Mesendoderm (in vitro differentiated cells): ENCODE results near the gene PCDH19.

Source experiments
- DNase-seq: peaks from one replicate; pipeline ENCODE4 v3.0.0; 2013
- H2AK5ac ChIP-seq: 2 replicates; pipeline ENCODE4 v1.6.1; 2013; ENCODE audit warnings: low read length, inconsistent platforms
- H2BK120ac ChIP-seq: 2 replicates; pipeline ENCODE4 v1.6.1; 2013; ENCODE audit warnings: low read depth, mild to moderate bottlenecking, low read length, moderate library complexity, mixed read lengths
- H2BK15ac ChIP-seq: replicated peaks from 2 replicates; pipeline ENCODE4 v1.6.1; 2013; ENCODE audit warnings: low read depth, mild to moderate bottlenecking, moderate library complexity
- H2BK5ac ChIP-seq: 2 replicates; pipeline ENCODE4 v1.6.1; 2013; ENCODE audit warnings: low read length, inconsistent platforms
- H3K18ac ChIP-seq: 2 replicates; pipeline ENCODE4 v1.6.1; 2013; ENCODE audit warnings: mild to moderate bottlenecking, low read length, mixed read lengths
- H3K23ac ChIP-seq: one replicate; pipeline ENCODE4 v1.6.1; 2013; ENCODE audit warnings: low read length
- H3K27ac ChIP-seq: 2 replicates; pipeline ENCODE4 v1.5.1; 2013; ENCODE audit warnings: low read depth, mild to moderate bottlenecking, inconsistent platforms, low read length, moderate library complexity
- H3K27me3 ChIP-seq: 2 replicates; pipeline ENCODE4 v1.6.1; 2013; ENCODE audit warnings: low read length, control low read depth, mild to moderate bottlenecking, inconsistent platforms; ENCODE audit not compliant: insufficient read depth, poor library complexity
- H3K36me3 ChIP-seq: 2 replicates; pipeline ENCODE4 v1.6.1; 2013; ENCODE audit warnings: low read length, inconsistent platforms; ENCODE audit not compliant: control insufficient read depth, insufficient read depth
- H3K4ac ChIP-seq: one replicate; pipeline ENCODE4 v1.6.1; 2013; ENCODE audit warnings: low read depth, mild to moderate bottlenecking, low read length, moderate library complexity
- H3K4me1 ChIP-seq: 2 replicates; pipeline ENCODE4 v1.6.1; 2013; ENCODE audit warnings: low read depth, low read length, inconsistent platforms; ENCODE audit not compliant: control insufficient read depth
- H3K4me2 ChIP-seq: 2 replicates; pipeline ENCODE4 v1.6.1; 2013; ENCODE audit warnings: low read length
- H3K4me3 ChIP-seq: 2 replicates; pipeline ENCODE4 v1.5.1; 2013; ENCODE audit warnings: mild to moderate bottlenecking, low read length
- H3K56ac ChIP-seq: one replicate; pipeline ENCODE4 v1.6.1; 2013; ENCODE audit warnings: low read length
- H3K79me1 ChIP-seq: 2 replicates; pipeline ENCODE4 v1.6.1; 2013; ENCODE audit warnings: low read length, inconsistent platforms
- H3K79me2 ChIP-seq: 2 replicates; pipeline ENCODE4 v1.6.1; 2013; ENCODE audit warnings: mild to moderate bottlenecking, low read length; ENCODE audit not compliant: control insufficient read depth, insufficient read depth
- H3K9ac ChIP-seq: 2 replicates; pipeline ENCODE4 v1.6.1; 2013; ENCODE audit warnings: low read length, inconsistent platforms
- H4K5ac ChIP-seq: one replicate; pipeline ENCODE4 v1.6.1; 2013; ENCODE audit warnings: low read length
- H4K8ac ChIP-seq: one replicate; pipeline ENCODE4 v1.6.1; 2013; ENCODE audit warnings: low read depth, mild to moderate bottlenecking, control low read depth, low read length, moderate library complexity
- WGBS: extraction: QIAGEN DNeasy Blood & Tissue Kit; methylation state at CpG from one replicate; pipeline ENCODE4 v1.1.7; 2013; ENCODE audit warnings: low lambda C conversion rate, missing lambda C conversion rate; ENCODE audit not compliant: insufficient coverage; ENCODE audit errors: extremely low coverage; 5-methylcytosine and 5-hydroxymethylcytosine counted together

The PCDH19 gene

GRCh38 chrX:100289066-100289558 lies 121.0 kb downstream of the PCDH19 start:
- no peaks in the 10 kb centered on the region for H3K79me2 ChIP-seq
- H2BK15ac ChIP-seq = no peak overlapping the region
- H3K27me3 ChIP-seq = no peaks in the 10 kb centered on the region
- H3K4me2 ChIP-seq = no peak overlapping the region
- H3K23ac ChIP-seq = no peak overlapping the region
- no peaks in the 10 kb centered on the region for H3K79me1 ChIP-seq
- H2BK5ac ChIP-seq = no peak overlapping the region
- no peak overlapping the region for H4K5ac ChIP-seq
- H3K36me3 ChIP-seq = no peaks in the 10 kb centered on the region
- H3K4ac ChIP-seq = no peak overlapping the region
- H3K18ac ChIP-seq = no peak overlapping the region
- no peak overlapping the region for H2AK5ac ChIP-seq
- H2BK120ac ChIP-seq = no peak overlapping the region
- no peak overlapping the region for H3K9ac ChIP-seq
- H3K56ac ChIP-seq = no peak overlapping the region
- no peaks in the 10 kb centered on the region for H3K4me1 ChIP-seq
- no peak overlapping the region for H3K27ac ChIP-seq
- no peak overlapping the region for H4K8ac ChIP-seq
- no peak for DNase-seq
- H3K4me3 ChIP-seq = no peak overlapping the region

GRCh38 chrX:100277231-100277630 lies 132.8 kb downstream of the PCDH19 start:
- no peak overlapping the region for H2AK5ac ChIP-seq
- no peak overlapping the region for H2BK15ac ChIP-seq
- H3K9ac ChIP-seq = no peak overlapping the region
- H3K36me3 ChIP-seq = no peaks in the 10 kb centered on the region
- H3K4me3 ChIP-seq = no peak overlapping the region
- no peak overlapping the region for H3K27ac ChIP-seq
- no peak for DNase-seq
- no peak overlapping the region for H3K23ac ChIP-seq
- no peak overlapping the region for H3K4me2 ChIP-seq
- no peak overlapping the region for H3K4ac ChIP-seq
- no peak overlapping the region for H3K18ac ChIP-seq
- H4K5ac ChIP-seq = no peak overlapping the region
- H2BK5ac ChIP-seq = no peak overlapping the region
- H3K79me1 ChIP-seq = no peaks in the 10 kb centered on the region
- WGBS = no CpG with 5 or more reads among the region's 1 CpG
- H3K79me2 ChIP-seq = no peaks in the 10 kb centered on the region
- no peaks in the 10 kb centered on the region for H3K4me1 ChIP-seq
- no peaks in the 10 kb centered on the region for H3K27me3 ChIP-seq
- H2BK120ac ChIP-seq = no peak overlapping the region
- no peak overlapping the region for H4K8ac ChIP-seq
- no peak overlapping the region for H3K56ac ChIP-seq

GRCh38 chrX:100274916-100275315 lies 135.2 kb downstream of the PCDH19 start:
- Histone ChIP-seq H2AK5ac (no peak overlapping the region), H3K4me1 (no peaks in the 10 kb centered on the region), H3K79me2 (no peaks in the 10 kb centered on the region), H3K79me1 (no peaks in the 10 kb centered on the region), H3K4ac (no peak overlapping the region), H3K56ac (no peak overlapping the region), H3K23ac (no peak overlapping the region), H2BK15ac (no peak overlapping the region), H4K5ac (no peak overlapping the region), H2BK120ac (no peak overlapping the region), H3K9ac (no peak overlapping the region), H3K4me3 (no peak overlapping the region), H3K36me3 (no peaks in the 10 kb centered on the region), H3K27me3 (no peaks in the 10 kb centered on the region), H2BK5ac (no peak overlapping the region), H3K18ac (no peak overlapping the region), H4K8ac (no peak overlapping the region), H3K4me2 (no peak overlapping the region), H3K27ac (no peak overlapping the region)
- WGBS = no CpG with 5 or more reads among the region's 3 CpGs
- no peak for DNase-seq

GRCh38 chrX:100265179-100265578 lies 144.9 kb downstream of the PCDH19 start:
- Histone ChIP-seq H3K27me3 (no peaks in the 10 kb centered on the region), H3K79me1 (no peaks in the 10 kb centered on the region), H3K18ac (no peak overlapping the region), H4K8ac (no peak overlapping the region), H3K4me3 (no peak overlapping the region), H4K5ac (no peak overlapping the region), H3K4ac (no peak overlapping the region), H2BK120ac (no peak overlapping the region), H3K4me2 (no peak overlapping the region), H3K4me1 (no peaks in the 10 kb centered on the region), H3K56ac (no peak overlapping the region), H2BK5ac (no peak overlapping the region), H3K79me2 (no peaks in the 10 kb centered on the region), H3K9ac (no peak overlapping the region), H2AK5ac (no peak overlapping the region), H2BK15ac (no peak overlapping the region), H3K27ac (no peak overlapping the region), H3K36me3 (no peaks in the 10 kb centered on the region), H3K23ac (no peak overlapping the region)
- DNase-seq = peak; percentile 4

- Histone ChIP-seq H3K4me3 (no peak overlapping the region), H3K27me3 (no peaks in the 10 kb centered on the region), H2BK120ac (no peak overlapping the region), H4K8ac (no peak overlapping the region), H3K79me2 (no peaks in the 10 kb centered on the region), H2AK5ac (no peak overlapping the region), H3K79me1 (no peaks in the 10 kb centered on the region), H3K18ac (no peak overlapping the region), H3K56ac (no peak overlapping the region), H3K9ac (no peak overlapping the region), H3K4me2 (no peak overlapping the region), H4K5ac (no peak overlapping the region), H2BK5ac (no peak overlapping the region), H3K27ac (no peak overlapping the region), H3K36me3 (no peaks in the 10 kb centered on the region), H3K4ac (no peak overlapping the region), H2BK15ac (no peak overlapping the region), H3K23ac (no peak overlapping the region), H3K4me1 (no peaks in the 10 kb centered on the region)
- no peak for DNase-seq
- no CpG with 5 or more reads among the region's 2 CpGs for WGBS
Measured at GRCh38 chrX:100264200-100264599, 145.9 kb downstream of the PCDH19 start.

GRCh38 chrX:100263650-100264049 lies 146.4 kb downstream of the PCDH19 start:
- no peak overlapping the region for H2BK120ac ChIP-seq
- no peak overlapping the region for H2BK15ac ChIP-seq
- H2BK5ac ChIP-seq = no peak overlapping the region
- no peak overlapping the region for H3K56ac ChIP-seq
- H3K4me3 ChIP-seq = no peak overlapping the region
- DNase-seq = no peak
- no peaks in the 10 kb centered on the region for H3K36me3 ChIP-seq
- H3K4me1 ChIP-seq = no peaks in the 10 kb centered on the region
- no CpG with 5 or more reads among the region's 3 CpGs for WGBS
- H3K4me2 ChIP-seq = no peak overlapping the region
- H3K27ac ChIP-seq = no peak overlapping the region
- no peak overlapping the region for H2AK5ac ChIP-seq
- H3K79me2 ChIP-seq = no peaks in the 10 kb centered on the region
- H3K9ac ChIP-seq = no peak overlapping the region
- H3K18ac ChIP-seq = no peak overlapping the region
- H3K27me3 ChIP-seq = no peaks in the 10 kb centered on the region
- H3K79me1 ChIP-seq = no peaks in the 10 kb centered on the region
- no peak overlapping the region for H4K8ac ChIP-seq
- H3K4ac ChIP-seq = no peak overlapping the region
- H3K23ac ChIP-seq = no peak overlapping the region
- H4K5ac ChIP-seq = no peak overlapping the region
